ENCODE data around the gene MECP2. TPM values are rescaled to one million over a fixed set of nuclear protein-coding genes. Genes with fewer than 3 reads are reported as not detected.

Gene MECP2
- total and polyA plus RNA-seq, 2 experiments from 2014 or later = 18.1 to 19.4 TPM

DNA sequence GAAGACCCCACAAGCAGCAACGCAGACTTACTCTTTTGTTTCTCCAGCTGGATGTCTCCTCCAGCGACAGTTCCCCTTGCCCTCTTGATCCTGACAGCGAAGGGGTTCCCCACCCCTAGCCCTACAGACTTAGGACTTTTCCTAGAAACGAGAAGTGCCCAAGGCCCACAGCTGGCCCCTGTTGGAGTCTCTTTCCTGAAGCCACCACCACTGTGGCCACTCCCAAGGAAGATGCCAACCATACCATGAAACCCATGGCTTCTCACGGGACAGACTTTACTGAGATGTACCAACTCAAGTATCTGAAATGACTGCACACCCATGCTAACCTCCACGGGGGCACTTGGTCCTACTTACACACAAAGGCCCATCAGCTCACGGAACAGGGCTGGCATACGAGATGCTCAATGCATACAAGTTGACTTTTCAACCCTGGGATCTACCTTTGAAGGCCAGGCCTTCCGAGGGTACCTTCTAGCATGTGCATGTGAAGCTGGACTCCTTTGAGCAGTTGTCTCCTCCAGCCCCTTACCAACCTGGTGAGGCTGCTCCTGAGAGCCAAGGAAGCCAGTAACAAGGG is 76.9 kb downstream of the MECP2 start:
- Histone ChIP-seq H3K4me1 (ENCODE audit: insufficient read depth) (peaks cover 10% of the 10 kb centered on the region), H3K27ac (peak overlapping the region; percentile 91), H3K4me2 (peak overlapping the region; percentile 79), H3K9me2 (replicated peaks; ENCODE audit: insufficient read depth) (no peaks in the 10 kb centered on the region), H3K36me3 (replicated peaks; ENCODE audit: insufficient read depth, low read depth) (no peaks in the 10 kb centered on the region), H3K27me3 (no peaks in the 10 kb centered on the region), H3K79me2 (no peaks in the 10 kb centered on the region), H2AFZ (peak overlapping the region; percentile 31), H3K9me3 (ENCODE audit: low read depth) (no peaks in the 10 kb centered on the region), H3K4me3 (no peak overlapping the region), H4K20me1 (ENCODE audit: insufficient read depth, poor library complexity, severe bottlenecking) (no peaks in the 10 kb centered on the region)
- WGBS (ENCODE audit: low lambda C conversion rate, missing lambda C conversion rate) = 82% methylated on average over 9 of the region's 9 CpGs
- no peak for DNase-seq (ENCODE audit: low spot score)
- TF ChIP-seq CTCF (IDR thresholded peaks at IDR 0.05; ENCODE audit: poor library complexity) = no peak
- no peak for TF ChIP-seq EZH2phosphoT487 (IDR thresholded peaks at IDR 0.05; ENCODE audit: low read depth, severe bottlenecking, unreplicated experiment)
- TF ChIP-seq EZH2 (IDR thresholded peaks at IDR 0.05; ENCODE audit: borderline replicate concordance) = no peak

GRCh38 chrX:154019633-154020528 is 77.6 kb downstream of the MECP2 start, which contains the start of gene IRAK1:
IRAK1 (minus strand) TSS chrX:154019902; CDS start chrX:154019812, 90 bp downstream.
- Histone ChIP-seq H3K9me2 (replicated peaks; ENCODE audit: insufficient read depth) (no peaks in the 10 kb centered on the region), H3K9me3 (ENCODE audit: low read depth) (no peaks in the 10 kb centered on the region), H2AFZ (peak within 1 kb of the TSS; percentile 31), H4K20me1 (ENCODE audit: insufficient read depth, poor library complexity, severe bottlenecking) (no peaks in the 10 kb centered on the region), H3K4me1 (ENCODE audit: insufficient read depth) (peaks cover 10% of the 10 kb centered on the region), H3K27ac (peak within 1 kb of the TSS; percentile 91), H3K27me3 (no peaks in the 10 kb centered on the region), H3K4me2 (peak within 1 kb of the TSS; percentile 79), H3K79me2 (no peaks in the 10 kb centered on the region), H3K36me3 (replicated peaks; ENCODE audit: insufficient read depth, low read depth) (no peaks in the 10 kb centered on the region), H3K4me3 (no peak within 1 kb of the TSS)
- no peak for TF ChIP-seq EZH2phosphoT487 (IDR thresholded peaks at IDR 0.05; ENCODE audit: low read depth, severe bottlenecking, unreplicated experiment)
- no peak for TF ChIP-seq EZH2 (IDR thresholded peaks at IDR 0.05; ENCODE audit: borderline replicate concordance)
- TF ChIP-seq CTCF (IDR thresholded peaks at IDR 0.05; ENCODE audit: poor library complexity) = no peak
- peak; percentile 77 for DNase-seq (ENCODE audit: low spot score)
- WGBS (ENCODE audit: low lambda C conversion rate, missing lambda C conversion rate) = 58% methylated on average over 35 of the region's 99 CpGs

DNA sequence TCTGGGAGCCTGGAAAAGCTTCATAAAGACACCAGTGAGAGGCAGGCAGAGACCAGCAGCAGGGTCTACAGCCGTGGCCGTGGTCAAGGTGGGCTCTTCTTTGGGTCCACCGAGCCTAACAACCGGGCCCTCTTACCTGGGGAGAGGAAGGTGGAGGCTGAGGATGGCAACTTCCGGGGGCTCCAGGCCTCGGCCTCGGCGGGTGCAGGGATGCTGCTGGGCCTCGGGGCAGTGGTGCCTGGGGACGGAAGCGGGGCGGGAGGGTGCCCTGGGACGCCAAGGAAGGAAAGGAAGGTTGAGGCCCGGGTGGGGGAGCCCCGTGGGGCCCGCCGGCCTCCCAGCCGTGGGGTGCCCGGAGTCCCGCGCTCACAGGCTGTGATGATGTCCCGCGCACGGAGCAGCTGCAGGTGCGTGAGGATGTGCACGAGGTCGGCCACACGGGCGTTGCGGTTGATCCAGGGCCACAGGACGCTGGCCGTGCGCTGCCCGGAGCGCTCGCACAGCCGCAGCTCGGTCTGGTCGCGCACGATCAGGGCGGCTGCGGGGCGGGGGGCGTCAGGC is 78.4 kb downstream of the MECP2 start:
- Histone ChIP-seq H3K79me2 (no peaks in the 10 kb centered on the region), H3K4me1 (ENCODE audit: insufficient read depth) (peaks cover 10% of the 10 kb centered on the region), H3K4me2 (peak overlapping the region; percentile 75), H3K9me2 (replicated peaks; ENCODE audit: insufficient read depth) (no peaks in the 10 kb centered on the region), H3K36me3 (replicated peaks; ENCODE audit: insufficient read depth, low read depth) (no peaks in the 10 kb centered on the region), H3K27ac (peak overlapping the region; percentile 79), H4K20me1 (ENCODE audit: insufficient read depth, poor library complexity, severe bottlenecking) (no peaks in the 10 kb centered on the region), H3K4me3 (no peak overlapping the region), H3K27me3 (no peaks in the 10 kb centered on the region), H3K9me3 (ENCODE audit: low read depth) (no peaks in the 10 kb centered on the region), H2AFZ (no peak overlapping the region)
- no peak for DNase-seq (ENCODE audit: low spot score)
- no peak for TF ChIP-seq CTCF (IDR thresholded peaks at IDR 0.05; ENCODE audit: poor library complexity)
- no peak for TF ChIP-seq EZH2 (IDR thresholded peaks at IDR 0.05; ENCODE audit: borderline replicate concordance)
- no peak for TF ChIP-seq EZH2phosphoT487 (IDR thresholded peaks at IDR 0.05; ENCODE audit: low read depth, severe bottlenecking, unreplicated experiment)
- WGBS (ENCODE audit: low lambda C conversion rate, missing lambda C conversion rate) = 73% methylated on average over 12 of the region's 45 CpGs

Measured in hepatocyte (in vitro differentiated cells).